Measurements from ENCODE around the gene HMGCL.
"Not testable (repeated sequence)": the region's sequence is repeated elsewhere in the genome, so short reads cannot be mapped to it uniquely, and the experiment has no call there.

HMGCL gene

GRCh38 chr1:23791516-23792047, 33.6 kb downstream of the HMGCL start:
- Histone ChIP-seq H3K36me3 (ENCODE audit: control insufficient read depth in 2 of 2, insufficient read depth in 2 of 2, low read length in 2 of 2) (peaks cover 11 to 12% of the 10 kb centered on the region in 2 donors), H3K27me3 (ENCODE audit: control insufficient read depth in 1 of 2, insufficient read depth in 2 of 2, low read length in 2 of 2) (no peaks in the 10 kb centered on the region), H3K4me3 (ENCODE audit: low read length in 2 of 2) (peak overlapping the region; percentile 69 to 93), H3K9me3 (ENCODE audit: control insufficient read depth in 2 of 2, low read length in 2 of 2) (no peaks in the 10 kb centered on the region), H3K9ac (ENCODE audit: low read length in 2 of 2) (peak overlapping the region; percentile 83 to 85), H3K4me1 (ENCODE audit: control insufficient read depth, insufficient read depth, low read length) (peaks cover 30% of the 10 kb centered on the region), H3K27ac (ENCODE audit: low read length) (peak overlapping the region; percentile 46)

DNA sequence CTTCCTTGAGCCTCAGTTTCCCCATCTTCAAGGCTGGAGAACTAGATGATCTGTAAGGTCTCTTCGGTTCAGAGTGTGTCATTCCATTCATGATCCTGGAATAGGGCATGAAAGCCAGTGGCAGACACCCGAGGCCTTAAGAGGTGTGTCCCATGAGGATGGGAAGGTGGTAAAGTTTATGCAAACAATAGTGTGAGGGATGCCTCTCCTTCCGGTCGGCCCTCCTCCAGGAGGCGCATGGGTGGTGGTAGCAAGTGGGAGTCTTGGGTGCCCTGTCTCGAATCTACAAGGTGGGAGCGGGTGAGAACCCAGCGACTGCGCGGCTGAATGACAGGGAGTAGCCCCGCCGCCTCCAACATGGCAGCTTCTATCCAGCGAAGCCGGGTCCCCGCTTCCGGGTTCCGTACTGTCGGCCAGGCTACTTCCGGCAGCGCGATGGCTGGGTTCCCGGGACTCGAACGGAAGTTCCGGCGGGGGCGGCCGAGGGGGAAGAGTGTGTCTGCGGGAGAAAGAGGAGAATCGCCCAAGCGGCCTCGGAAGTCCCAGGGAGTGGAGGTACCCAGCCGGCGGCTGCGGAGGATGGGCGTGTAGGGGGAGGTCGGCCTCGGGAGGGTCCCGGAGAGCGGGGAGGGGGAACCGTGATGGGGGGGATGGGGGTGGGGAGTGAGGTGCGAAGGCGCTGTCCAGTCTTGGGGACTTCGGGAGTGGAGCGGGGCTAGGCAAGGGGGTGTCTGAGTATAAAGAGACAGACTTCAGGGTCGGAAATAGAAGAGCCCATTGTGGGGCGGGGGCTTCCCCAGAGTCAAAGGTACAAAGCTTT, 34.3 kb downstream of the HMGCL start, which contains the start of gene LYPLA2:
LYPLA2 (plus strand) TSS at position 450 of the 820 bp plus-strand sequence. CDS start 1,538 bp downstream, outside the sequence.
- Histone ChIP-seq H3K4me3 (ENCODE audit: low read length in 2 of 2) (peak within 1 kb of the TSS; percentile 69 to 93), H3K27me3 (ENCODE audit: control insufficient read depth in 1 of 2, insufficient read depth in 2 of 2, low read length in 2 of 2) (no peaks in the 10 kb centered on the region), H3K9ac (ENCODE audit: low read length in 2 of 2) (peak within 1 kb of the TSS; percentile 83 to 85), H3K9me3 (ENCODE audit: control insufficient read depth in 2 of 2, low read length in 2 of 2) (no peaks in the 10 kb centered on the region), H3K36me3 (ENCODE audit: control insufficient read depth in 2 of 2, insufficient read depth in 2 of 2, low read length in 2 of 2) (peaks cover 15 to 17% of the 10 kb centered on the region in 2 donors), H3K27ac (ENCODE audit: low read length) (peak within 1 kb of the TSS; percentile 46), H3K4me1 (ENCODE audit: control insufficient read depth, insufficient read depth, low read length) (peaks cover 30% of the 10 kb centered on the region)

DNA sequence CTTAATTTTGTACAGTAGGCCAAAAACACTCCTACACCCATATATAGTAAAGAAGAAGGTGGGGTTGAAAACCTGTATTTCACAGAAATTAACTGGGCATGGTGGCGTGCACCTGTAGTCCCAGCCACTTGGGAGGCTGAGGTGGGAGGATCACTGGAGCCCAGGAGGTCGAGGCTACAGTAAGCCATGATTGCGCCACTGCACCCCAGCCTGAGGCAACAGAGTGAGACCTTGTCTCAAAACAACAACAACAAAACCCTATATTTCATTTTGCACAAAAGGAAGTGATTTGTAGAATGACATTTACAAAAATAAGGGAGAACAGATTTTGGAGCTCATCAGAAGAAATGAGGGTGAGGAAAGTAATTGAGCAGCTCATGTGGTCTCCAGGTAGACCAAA, 36.5 kb downstream of the HMGCL start:
- Histone ChIP-seq H3K36me3 (ENCODE audit: control insufficient read depth in 2 of 2, insufficient read depth in 2 of 2, low read length in 2 of 2) (peaks cover 18 to 20% of the 10 kb centered on the region in 2 donors), H3K4me1 (ENCODE audit: control insufficient read depth, insufficient read depth, low read length) (peaks cover 28% of the 10 kb centered on the region), H3K27me3 (ENCODE audit: control insufficient read depth in 1 of 2, insufficient read depth in 2 of 2, low read length in 2 of 2) (no peaks in the 10 kb centered on the region), H3K4me3 (ENCODE audit: low read length in 2 of 2) (no peak overlapping the region), H3K9ac (ENCODE audit: low read length in 2 of 2) (no peak overlapping the region), H3K9me3 (ENCODE audit: control insufficient read depth in 2 of 2, low read length in 2 of 2) (no peaks in the 10 kb centered on the region), H3K27ac (ENCODE audit: low read length) (no peak overlapping the region)

DNA sequence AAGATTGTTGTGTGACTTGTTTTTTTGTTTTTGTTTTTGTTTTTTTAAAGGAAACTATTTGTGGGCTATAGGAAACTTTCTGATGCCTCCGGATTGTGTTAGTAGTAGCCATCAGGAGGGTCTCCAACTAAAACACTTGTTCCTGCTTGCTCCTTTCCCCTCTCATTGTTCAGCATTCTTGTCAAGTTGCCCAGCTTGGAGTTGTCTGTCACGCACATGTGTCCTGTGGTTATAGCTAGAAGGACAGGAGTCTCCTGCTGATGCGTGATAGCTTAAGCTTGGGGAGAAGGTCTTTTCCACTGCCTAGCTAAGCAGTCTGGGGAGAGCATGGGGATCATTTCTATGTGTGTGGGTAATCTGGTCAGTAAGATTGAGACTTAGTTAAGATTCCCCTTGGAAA, 37.5 kb downstream of the HMGCL start:
- H3K9me3 ChIP-seq (ENCODE audit: control insufficient read depth in 2 of 2, low read length in 2 of 2) = no peaks in the 10 kb centered on the region
- H3K9ac ChIP-seq (ENCODE audit: low read length in 2 of 2) = no peak overlapping the region
- no peak overlapping the region for H3K4me3 ChIP-seq (ENCODE audit: low read length in 2 of 2)
- H3K27me3 ChIP-seq (ENCODE audit: control insufficient read depth in 1 of 2, insufficient read depth in 2 of 2, low read length in 2 of 2) = no peaks in the 10 kb centered on the region
- H3K27ac ChIP-seq (ENCODE audit: low read length) = no peak overlapping the region
- peaks cover 18% of the 10 kb centered on the region for H3K4me1 ChIP-seq (ENCODE audit: control insufficient read depth, insufficient read depth, low read length)
- peaks cover 18 to 20% of the 10 kb centered on the region in 2 donors for H3K36me3 ChIP-seq (ENCODE audit: control insufficient read depth in 2 of 2, insufficient read depth in 2 of 2, low read length in 2 of 2)

DNA sequence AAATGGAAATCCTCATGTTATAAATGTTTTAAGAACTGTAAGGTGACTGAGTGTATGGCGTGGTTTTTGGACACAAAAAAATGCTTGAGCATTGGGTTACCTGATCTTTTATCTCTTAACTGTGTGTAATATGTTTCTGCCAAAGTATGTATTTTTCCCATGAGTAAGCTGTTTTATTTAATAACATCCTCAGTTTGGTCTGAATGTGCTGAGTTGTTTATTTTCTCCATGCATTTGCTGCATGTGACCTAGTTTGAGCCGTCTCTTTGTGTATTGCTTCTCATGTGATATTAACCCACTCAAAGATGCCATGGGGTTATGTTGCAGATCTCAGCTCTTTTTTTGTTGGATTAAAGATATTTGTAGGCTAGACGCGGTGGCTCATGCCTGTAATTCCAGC, 40.4 kb downstream of the HMGCL start:
- no peaks in the 10 kb centered on the region for H3K4me1 ChIP-seq (ENCODE audit: control insufficient read depth, insufficient read depth, low read length)
- no peaks in the 10 kb centered on the region for H3K9me3 ChIP-seq (ENCODE audit: control insufficient read depth in 2 of 2, low read length in 2 of 2)
- H3K27ac ChIP-seq (ENCODE audit: low read length) = no peak overlapping the region
- H3K4me3 ChIP-seq (ENCODE audit: low read length in 2 of 2) = no peak overlapping the region
- no peaks in the 10 kb centered on the region for H3K27me3 ChIP-seq (ENCODE audit: control insufficient read depth in 1 of 2, insufficient read depth in 2 of 2, low read length in 2 of 2)
- H3K9ac ChIP-seq (ENCODE audit: low read length in 2 of 2) = no peak overlapping the region
- H3K36me3 ChIP-seq (ENCODE audit: control insufficient read depth in 2 of 2, insufficient read depth in 2 of 2, low read length in 2 of 2) = peaks cover 18 to 26% of the 10 kb centered on the region in 2 donors

GRCh38 chr1:23783141-23783540, 42.1 kb downstream of the HMGCL start:
- not testable (repeated sequence) for H3K9me3 ChIP-seq (ENCODE audit: control insufficient read depth in 2 of 2, low read length in 2 of 2); H3K27me3 ChIP-seq (ENCODE audit: control insufficient read depth in 1 of 2, insufficient read depth in 2 of 2, low read length in 2 of 2); H3K9ac ChIP-seq (ENCODE audit: low read length in 2 of 2); H3K27ac ChIP-seq (ENCODE audit: low read length); H3K4me1 ChIP-seq (ENCODE audit: control insufficient read depth, insufficient read depth, low read length); H3K4me3 ChIP-seq (ENCODE audit: low read length in 2 of 2)
- H3K36me3 ChIP-seq (ENCODE audit: control insufficient read depth in 2 of 2, insufficient read depth in 2 of 2, low read length in 2 of 2) = peaks cover 18 to 26% of the 10 kb centered on the region in 2 donors

DNA sequence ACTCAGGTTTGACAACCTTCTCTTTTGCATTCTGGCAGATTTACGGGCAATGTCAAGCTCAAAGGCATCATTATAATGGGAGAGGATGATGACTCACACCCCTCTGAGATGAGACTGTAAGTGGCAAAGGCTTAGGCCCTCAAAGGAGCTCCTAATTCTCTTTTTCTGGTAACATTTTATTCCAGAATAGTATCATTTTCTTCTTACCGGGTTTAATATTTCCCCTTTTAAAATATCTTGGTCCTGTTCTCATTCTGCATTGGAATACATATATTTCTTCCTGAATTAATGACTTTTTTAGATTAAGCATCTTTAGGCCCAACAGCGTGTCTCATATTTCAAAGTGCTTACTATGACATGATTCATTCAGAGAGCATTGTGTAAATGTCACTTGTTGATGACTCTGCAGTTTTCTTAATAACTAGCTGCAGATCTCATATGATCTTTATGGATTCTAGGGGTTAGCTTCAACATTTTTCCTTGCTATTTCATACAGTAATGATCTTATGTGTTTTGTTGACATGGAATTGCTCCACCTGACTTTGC, 45.3 kb downstream of the HMGCL start:
- Histone ChIP-seq H3K27ac (ENCODE audit: low read length) (no peak overlapping the region), H3K9me3 (ENCODE audit: control insufficient read depth in 2 of 2, low read length in 2 of 2) (no peaks in the 10 kb centered on the region), H3K4me1 (ENCODE audit: control insufficient read depth, insufficient read depth, low read length) (peaks cover 15% of the 10 kb centered on the region), H3K9ac (ENCODE audit: low read length in 2 of 2) (no peak overlapping the region), H3K27me3 (ENCODE audit: control insufficient read depth in 1 of 2, insufficient read depth in 2 of 2, low read length in 2 of 2) (no peaks in the 10 kb centered on the region), H3K36me3 (ENCODE audit: control insufficient read depth in 2 of 2, insufficient read depth in 2 of 2, low read length in 2 of 2) (peaks cover 0 to 6% of the 10 kb centered on the region in 2 donors), H3K4me3 (ENCODE audit: low read length in 2 of 2) (no peak overlapping the region)

- H3K4me1 ChIP-seq (ENCODE audit: control insufficient read depth, insufficient read depth, low read length) = peaks cover 15% of the 10 kb centered on the region
- H3K27me3 ChIP-seq (ENCODE audit: control insufficient read depth in 1 of 2, insufficient read depth in 2 of 2, low read length in 2 of 2) = no peaks in the 10 kb centered on the region
- H3K27ac ChIP-seq (ENCODE audit: low read length) = peak within 1 kb of the TSS; percentile 89
- H3K36me3 ChIP-seq (ENCODE audit: control insufficient read depth in 2 of 2, insufficient read depth in 2 of 2, low read length in 2 of 2) = peaks cover 0 to 6% of the 10 kb centered on the region in 2 donors
- no peaks in the 10 kb centered on the region for H3K9me3 ChIP-seq (ENCODE audit: control insufficient read depth in 2 of 2, low read length in 2 of 2)
- peak within 1 kb of the TSS; percentile 93 to 99 for H3K4me3 ChIP-seq (ENCODE audit: low read length in 2 of 2)
- peak within 1 kb of the TSS; percentile 89 to 96 for H3K9ac ChIP-seq (ENCODE audit: low read length in 2 of 2)
Measured at GRCh38 chr1:23777979-23778814, 47.0 kb downstream of the HMGCL start, which contains the start of gene PITHD1. PITHD1 (plus strand) TSS chr1:23778418; CDS start chr1:23778516, 98 bp downstream.

- peaks cover 17% of the 10 kb centered on the region for H3K4me1 ChIP-seq (ENCODE audit: control insufficient read depth, insufficient read depth, low read length)
- peaks cover 0 to 3% of the 10 kb centered on the region in 2 donors for H3K36me3 ChIP-seq (ENCODE audit: control insufficient read depth in 2 of 2, insufficient read depth in 2 of 2, low read length in 2 of 2)
- no peaks in the 10 kb centered on the region for H3K27me3 ChIP-seq (ENCODE audit: control insufficient read depth in 1 of 2, insufficient read depth in 2 of 2, low read length in 2 of 2)
- no peak overlapping the region for H3K27ac ChIP-seq (ENCODE audit: low read length)
- H3K9ac ChIP-seq (ENCODE audit: low read length in 2 of 2) = no peak overlapping the region
- H3K9me3 ChIP-seq (ENCODE audit: control insufficient read depth in 2 of 2, low read length in 2 of 2) = no peaks in the 10 kb centered on the region
- no peak overlapping the region for H3K4me3 ChIP-seq (ENCODE audit: low read length in 2 of 2)
Measured at GRCh38 chr1:23776217-23776616, 49.0 kb downstream of the HMGCL start.

- H3K9me3 ChIP-seq (ENCODE audit: control insufficient read depth in 2 of 2, low read length in 2 of 2) = no peaks in the 10 kb centered on the region
- peaks cover 16% of the 10 kb centered on the region for H3K4me1 ChIP-seq (ENCODE audit: control insufficient read depth, insufficient read depth, low read length)
- H3K36me3 ChIP-seq (ENCODE audit: control insufficient read depth in 2 of 2, insufficient read depth in 2 of 2, low read length in 2 of 2) = no peaks in the 10 kb centered on the region
- H3K27ac ChIP-seq (ENCODE audit: low read length) = no peak overlapping the region
- no peaks in the 10 kb centered on the region for H3K27me3 ChIP-seq (ENCODE audit: control insufficient read depth in 1 of 2, insufficient read depth in 2 of 2, low read length in 2 of 2)
- no peak overlapping the region for H3K9ac ChIP-seq (ENCODE audit: low read length in 2 of 2)
- H3K4me3 ChIP-seq (ENCODE audit: low read length in 2 of 2) = no peak overlapping the region
Measured at GRCh38 chr1:23774174-23774880, 50.9 kb downstream of the HMGCL start.

Data from stomach smooth muscle (tissue), 2 donors.